ENCODE results near the gene SHISAL1. TPM values are rescaled to one million over a fixed set of nuclear protein-coding genes. Genes with fewer than 3 reads are reported as not detected.

Gene SHISAL1
- total and polyA plus RNA-seq, 10 of the 15 experiments (the other 5 are each of a cell fraction or from before 2014, with no cell fraction given): not detected

DNA sequence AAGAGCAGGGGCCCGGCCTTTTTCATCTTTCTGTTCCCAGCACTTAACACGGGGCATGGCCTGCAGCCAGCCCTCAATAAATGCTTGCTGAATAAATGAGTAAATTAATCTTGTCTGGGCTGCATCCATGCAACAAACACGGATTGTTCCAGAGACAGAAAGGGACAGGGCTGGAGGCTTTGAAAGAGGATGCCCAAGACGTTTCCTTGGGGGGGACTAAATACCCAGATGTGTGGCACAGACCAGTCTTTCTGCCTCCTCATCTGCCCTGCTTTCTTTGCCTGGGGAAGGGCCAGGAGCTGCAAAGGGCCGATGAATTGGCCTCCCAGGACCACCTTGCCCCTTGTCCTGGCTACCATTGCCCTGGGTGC lies 40.4 kb downstream of the SHISAL1 start:
- TF ChIP-seq ATF3 (IDR thresholded peaks at IDR 0.05; ENCODE audit: borderline replicate concordance, extremely low read depth, low read depth, low read length) (no peak), BRCA1 (IDR thresholded peaks at IDR 0.05; ENCODE audit: low read depth, low read length) (no peak), MXI1 (IDR thresholded peaks at IDR 0.05; ENCODE audit: low read depth, low read length) (no peak), PKNOX1 (IDR thresholded peaks at IDR 0.05) (no peak)
- TF ChIP-seq, protein P1, sequence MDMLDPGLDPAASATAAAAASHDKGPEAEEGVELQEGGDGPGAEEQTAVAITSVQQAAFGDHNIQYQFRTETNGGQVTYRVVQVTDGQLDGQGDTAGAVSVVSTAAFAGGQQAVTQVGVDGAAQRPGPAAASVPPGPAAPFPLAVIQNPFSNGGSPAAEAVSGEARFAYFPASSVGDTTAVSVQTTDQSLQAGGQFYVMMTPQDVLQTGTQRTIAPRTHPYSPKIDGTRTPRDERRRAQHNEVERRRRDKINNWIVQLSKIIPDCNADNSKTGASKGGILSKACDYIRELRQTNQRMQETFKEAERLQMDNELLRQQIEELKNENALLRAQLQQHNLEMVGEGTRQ (IDR thresholded peaks at IDR 0.05; ENCODE audit: borderline replicate concordance, low read depth, low read length): no peak
- TF ChIP-seq, protein P2, sequence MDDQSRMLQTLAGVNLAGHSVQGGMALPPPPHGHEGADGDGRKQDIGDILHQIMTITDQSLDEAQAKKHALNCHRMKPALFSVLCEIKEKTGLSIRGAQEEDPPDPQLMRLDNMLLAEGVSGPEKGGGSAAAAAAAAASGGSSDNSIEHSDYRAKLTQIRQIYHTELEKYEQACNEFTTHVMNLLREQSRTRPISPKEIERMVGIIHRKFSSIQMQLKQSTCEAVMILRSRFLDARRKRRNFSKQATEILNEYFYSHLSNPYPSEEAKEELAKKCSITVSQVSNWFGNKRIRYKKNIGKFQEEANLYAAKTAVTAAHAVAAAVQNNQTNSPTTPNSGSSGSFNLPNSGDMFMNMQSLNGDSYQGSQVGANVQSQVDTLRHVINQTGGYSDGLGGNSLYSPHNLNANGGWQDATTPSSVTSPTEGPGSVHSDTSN (IDR thresholded peaks at IDR 0.05; ENCODE audit: insufficient replicate concordance, low read depth, low read length): no peak
- RAD21 ChIA-PET (ENCODE audit: unreplicated experiment): no interaction called here
- H3K36me3 ChIP-seq (ENCODE audit: control insufficient read depth in 2 of 2, insufficient read depth in 2 of 2, low read length in 1 of 2): no peaks in the 10 kb centered on the region
- no peak overlapping the region for H3K4me3 ChIP-seq
- no peak overlapping the region for H3K27ac ChIP-seq (ENCODE audit: control insufficient read depth, insufficient read depth)
- POLR2A ChIA-PET: no interaction called here
- in situ Hi-C loops (cut with MboI): no loop called here
- SMC1A ChIA-PET (ENCODE audit: uncharacterized antibody, unreplicated experiment): no interaction called here
- DNase-seq (ENCODE audit: low read depth, low spot score) (no peak), ATAC-seq (no peak), FAIRE-seq (no peak)
- CTCF ChIA-PET: no interaction called here
- H3K4me1 ChIP-seq (ENCODE audit: control insufficient read depth, insufficient read depth, low read length): no peaks in the 10 kb centered on the region
- no peak overlapping the region for H2AFZ ChIP-seq (ENCODE audit: control insufficient read depth, low read depth, low read length)
- intact Hi-C loops (cut with micrococcal nuclease; ENCODE audit: unreplicated experiment): no loop called here
- WGBS (ENCODE audit: insufficient coverage, insufficient replicate concordance, low lambda C conversion rate, missing lambda C conversion rate): 19% methylated on average over 5 of the region's 5 CpGs
- no peaks in the 10 kb centered on the region for H4K20me1 ChIP-seq (ENCODE audit: control insufficient read depth, insufficient read depth)
- H3K9ac ChIP-seq (ENCODE audit: control insufficient read depth, insufficient read depth, low read length): no peak overlapping the region
- H3K79me2 ChIP-seq (ENCODE audit: control insufficient read depth, insufficient read depth, low read length): no peaks in the 10 kb centered on the region
- BruUV-seq (replicated peaks): no TSS peak
- H3K27me3 ChIP-seq (replicated peaks in 1 of 2; ENCODE audit: control insufficient read depth in 2 of 2, insufficient read depth in 2 of 2, low read length in 1 of 2): peaks cover 0 to 1% of the 10 kb centered on the region in 2 experiments; a peak in 1 of 4 replicates
- no peaks in the 10 kb centered on the region for H3K9me3 ChIP-seq (replicated peaks; ENCODE audit: control insufficient read depth, insufficient read depth, low read length)
- no peak overlapping the region for H3K4me2 ChIP-seq (ENCODE audit: control insufficient read depth, insufficient read depth)

All from GM12878 (cell line).